Left kidney (tissue), 2 donors: ENCODE data around the gene MPC1. TPM values are rescaled to one million over a fixed set of nuclear protein-coding genes. Genes with fewer than 3 reads are reported as not detected.

Experiments used
- DNase-seq: peaks from one replicate; pipeline ENCODE4 v3.0.0-alpha.2; 2013
- polyA plus RNA-seq: library from polyadenylated mRNA; unstranded; fragments of 120-200 nt; gene quantifications from one replicate; pipeline ENCODE4 v1.2.1, GENCODE V29; 2013; ENCODE audit not compliant: insufficient read length

Gene MPC1
- polyA plus RNA-seq, 1 donor = 77.9 TPM

DNA sequence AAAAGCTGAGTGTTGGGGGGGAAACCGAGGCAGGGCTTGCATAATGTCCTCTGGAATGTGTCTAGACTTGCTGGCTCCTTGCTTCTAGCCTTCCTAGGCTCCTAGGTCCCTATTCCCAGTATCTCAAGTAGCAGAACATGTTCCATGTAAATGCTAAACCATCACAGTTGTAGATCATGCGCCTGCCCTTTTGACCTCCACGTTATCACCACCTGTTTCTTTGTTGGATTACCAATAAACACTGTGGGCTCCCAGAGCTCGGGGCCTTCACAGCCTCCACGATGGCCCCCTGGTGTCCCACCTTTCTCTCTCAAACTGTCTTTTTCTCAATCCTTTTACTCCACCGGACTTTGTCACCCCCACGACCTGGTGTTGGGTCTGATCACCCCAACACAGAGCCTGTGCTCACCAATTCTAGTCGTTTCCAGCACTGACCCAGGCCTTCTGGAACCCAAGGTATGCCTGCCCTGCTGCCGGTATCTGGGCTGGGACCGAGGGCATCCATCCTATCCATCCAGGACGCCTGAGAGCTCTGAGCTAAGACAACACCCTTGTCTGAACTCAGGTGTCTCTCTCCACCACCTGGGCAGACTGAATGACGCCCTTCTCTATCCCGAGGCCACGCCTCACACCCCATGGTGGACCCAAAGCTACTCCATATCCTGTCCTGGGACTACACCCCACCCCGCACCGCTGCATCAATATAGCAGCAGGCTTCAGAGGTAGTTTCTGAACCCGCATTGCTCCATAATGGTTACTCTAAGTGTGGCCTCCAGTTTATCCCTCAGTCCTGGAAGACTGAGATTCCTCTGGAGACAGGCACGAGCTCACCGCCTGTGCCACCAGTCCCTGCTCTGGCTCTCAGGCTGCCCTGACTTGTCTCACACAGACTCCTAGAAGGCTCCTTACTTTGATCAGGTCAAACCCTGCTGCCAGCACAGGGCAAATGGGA is 65.2 kb downstream of the MPC1 start:
- no peak for DNase-seq

GRCh38 chr6:166315436-166315835 is 67.3 kb downstream of the MPC1 start:
- no peak for DNase-seq

Other genes starting within 250 kb of the MPC1 start
- not detected for gene TBXT, start 215.1 kb downstream of the MPC1 start, polyA plus RNA-seq
- 0.12 TPM for gene PRR18, start 74.5 kb downstream of the MPC1 start, polyA plus RNA-seq
- gene SFT2D1, start 40.4 kb downstream of the MPC1 start, polyA plus RNA-seq = 75.3 TPM
- 0.40 TPM for gene RAMACL, start 203.7 kb upstream of the MPC1 start, polyA plus RNA-seq
- gene RPS6KA2, start 244.3 kb upstream of the MPC1 start, polyA plus RNA-seq = 29.2 TPM